Measurements from ENCODE around the gene PRKAB1.

PRKAB1 gene

GRCh38 chr12:119665164-119665929, 2.6 kb upstream of the PRKAB1 start:
- no peaks in the 10 kb centered on the region for H3K9me3 ChIP-seq (ENCODE audit: control insufficient read depth, low read length)
- H3K36me3 ChIP-seq (ENCODE audit: control insufficient read depth, insufficient read depth, low read length, severe bottlenecking), result peaks cover 2% of the 10 kb centered on the region
- H3K27me3 ChIP-seq (replicated peaks; ENCODE audit: control insufficient read depth, insufficient read depth, low read length), result no peaks in the 10 kb centered on the region
- no peak overlapping the region for H3K9ac ChIP-seq (ENCODE audit: low read length)
- DNase-seq (ENCODE audit: low read depth), result no peak
- no peak overlapping the region for H3K4me3 ChIP-seq (ENCODE audit: low read length)
- peaks cover 21% of the 10 kb centered on the region for H3K4me1 ChIP-seq (ENCODE audit: control insufficient read depth, insufficient read depth, low read length)

GRCh38 chr12:119666226-119666795, 1.6 kb upstream of the PRKAB1 start:
- DNase-seq (ENCODE audit: low read depth), result no peak

GRCh38 chr12:119666900-119667576, 895 bp upstream of the PRKAB1 start:
- H3K9ac ChIP-seq (ENCODE audit: low read length), result peak overlapping the region; percentile 98
- no peak for DNase-seq (ENCODE audit: low read depth)
- no peaks in the 10 kb centered on the region for H3K27me3 ChIP-seq (replicated peaks; ENCODE audit: control insufficient read depth, insufficient read depth, low read length)
- H3K4me3 ChIP-seq (ENCODE audit: low read length), result peak overlapping the region; percentile 99
- H3K4me1 ChIP-seq (ENCODE audit: control insufficient read depth, insufficient read depth, low read length), result peaks cover 21% of the 10 kb centered on the region
- peaks cover 12% of the 10 kb centered on the region for H3K36me3 ChIP-seq (ENCODE audit: control insufficient read depth, insufficient read depth, low read length, severe bottlenecking)
- no peaks in the 10 kb centered on the region for H3K9me3 ChIP-seq (ENCODE audit: control insufficient read depth, low read length)

More at GRCh38 chr12:119666226-119666795, 1.6 kb upstream of the PRKAB1 start:
- H3K9me3 ChIP-seq (ENCODE audit: control insufficient read depth, low read length), result no peaks in the 10 kb centered on the region
- H3K4me1 ChIP-seq (ENCODE audit: control insufficient read depth, insufficient read depth, low read length), result peaks cover 21% of the 10 kb centered on the region
- H3K27me3 ChIP-seq (replicated peaks; ENCODE audit: control insufficient read depth, insufficient read depth, low read length), result no peaks in the 10 kb centered on the region
- peaks cover 6% of the 10 kb centered on the region for H3K36me3 ChIP-seq (ENCODE audit: control insufficient read depth, insufficient read depth, low read length, severe bottlenecking)
- peak overlapping the region; percentile 98 for H3K9ac ChIP-seq (ENCODE audit: low read length)
- H3K4me3 ChIP-seq (ENCODE audit: low read length), result no peak overlapping the region

GRCh38 chr12:119668324-119668841, 450 bp downstream of the PRKAB1 start:
- no peaks in the 10 kb centered on the region for H3K9me3 ChIP-seq (ENCODE audit: control insufficient read depth, low read length)
- H3K4me1 ChIP-seq (ENCODE audit: control insufficient read depth, insufficient read depth, low read length), result peaks cover 21% of the 10 kb centered on the region
- no peaks in the 10 kb centered on the region for H3K27me3 ChIP-seq (replicated peaks; ENCODE audit: control insufficient read depth, insufficient read depth, low read length)
- peaks cover 26% of the 10 kb centered on the region for H3K36me3 ChIP-seq (ENCODE audit: control insufficient read depth, insufficient read depth, low read length, severe bottlenecking)
- H3K4me3 ChIP-seq (ENCODE audit: low read length), result peak overlapping the region; percentile 99
- DNase-seq (ENCODE audit: low read depth), result no peak
- peak overlapping the region; percentile 98 for H3K9ac ChIP-seq (ENCODE audit: low read length)

GRCh38 chr12:119669744-119670472, 2.0 kb downstream of the PRKAB1 start:
- no peak overlapping the region for H3K9ac ChIP-seq (ENCODE audit: low read length)
- peaks cover 41% of the 10 kb centered on the region for H3K36me3 ChIP-seq (ENCODE audit: control insufficient read depth, insufficient read depth, low read length, severe bottlenecking)
- H3K27me3 ChIP-seq (replicated peaks; ENCODE audit: control insufficient read depth, insufficient read depth, low read length), result no peaks in the 10 kb centered on the region
- H3K4me3 ChIP-seq (ENCODE audit: low read length), result peak overlapping the region; percentile 41
- H3K4me1 ChIP-seq (ENCODE audit: control insufficient read depth, insufficient read depth, low read length), result peaks cover 21% of the 10 kb centered on the region
- DNase-seq (ENCODE audit: low read depth), result peak; percentile 14
- no peaks in the 10 kb centered on the region for H3K9me3 ChIP-seq (ENCODE audit: control insufficient read depth, low read length)

- Histone ChIP-seq H3K4me3 (ENCODE audit: low read length) (no peak overlapping the region), H3K9ac (ENCODE audit: low read length) (no peak overlapping the region), H3K27me3 (replicated peaks; ENCODE audit: control insufficient read depth, insufficient read depth, low read length) (no peaks in the 10 kb centered on the region), H3K9me3 (ENCODE audit: control insufficient read depth, low read length) (no peaks in the 10 kb centered on the region), H3K4me1 (ENCODE audit: control insufficient read depth, insufficient read depth, low read length) (peaks cover 21% of the 10 kb centered on the region), H3K36me3 (ENCODE audit: control insufficient read depth, insufficient read depth, low read length, severe bottlenecking) (peaks cover 53% of the 10 kb centered on the region)
- DNase-seq (ENCODE audit: low read depth), result no peak
These were observed 3.1 kb downstream of the PRKAB1 start for GRCh38 chr12:119671070-119671469.

GRCh38 chr12:119672194-119672593, 4.3 kb downstream of the PRKAB1 start:
- H3K9ac ChIP-seq (ENCODE audit: low read length), result no peak overlapping the region
- H3K27me3 ChIP-seq (replicated peaks; ENCODE audit: control insufficient read depth, insufficient read depth, low read length), result no peaks in the 10 kb centered on the region
- peaks cover 64% of the 10 kb centered on the region for H3K36me3 ChIP-seq (ENCODE audit: control insufficient read depth, insufficient read depth, low read length, severe bottlenecking)
- no peak for DNase-seq (ENCODE audit: low read depth)
- H3K4me1 ChIP-seq (ENCODE audit: control insufficient read depth, insufficient read depth, low read length), result peaks cover 17% of the 10 kb centered on the region
- H3K9me3 ChIP-seq (ENCODE audit: control insufficient read depth, low read length), result no peaks in the 10 kb centered on the region
- H3K4me3 ChIP-seq (ENCODE audit: low read length), result no peak overlapping the region

- Histone ChIP-seq H3K4me3 (ENCODE audit: low read length) (no peak overlapping the region), H3K36me3 (ENCODE audit: control insufficient read depth, insufficient read depth, low read length, severe bottlenecking) (peaks cover 77% of the 10 kb centered on the region), H3K9me3 (ENCODE audit: control insufficient read depth, low read length) (no peaks in the 10 kb centered on the region), H3K4me1 (ENCODE audit: control insufficient read depth, insufficient read depth, low read length) (peaks cover 10% of the 10 kb centered on the region), H3K9ac (ENCODE audit: low read length) (no peak overlapping the region), H3K27me3 (replicated peaks; ENCODE audit: control insufficient read depth, insufficient read depth, low read length) (no peaks in the 10 kb centered on the region)
- no peak for DNase-seq (ENCODE audit: low read depth)
These were observed 5.7 kb downstream of the PRKAB1 start for GRCh38 chr12:119673634-119674033.

GRCh38 chr12:119674560-119674959, 6.6 kb downstream of the PRKAB1 start:
- H3K4me3 ChIP-seq (ENCODE audit: low read length), result no peak overlapping the region
- DNase-seq (ENCODE audit: low read depth), result no peak
- H3K9me3 ChIP-seq (ENCODE audit: control insufficient read depth, low read length), result no peaks in the 10 kb centered on the region
- H3K27me3 ChIP-seq (replicated peaks; ENCODE audit: control insufficient read depth, insufficient read depth, low read length), result no peaks in the 10 kb centered on the region
- no peak overlapping the region for H3K9ac ChIP-seq (ENCODE audit: low read length)
- H3K36me3 ChIP-seq (ENCODE audit: control insufficient read depth, insufficient read depth, low read length, severe bottlenecking), result peaks cover 86% of the 10 kb centered on the region
- peaks cover 8% of the 10 kb centered on the region for H3K4me1 ChIP-seq (ENCODE audit: control insufficient read depth, insufficient read depth, low read length)

- no peak overlapping the region for H3K9ac ChIP-seq (ENCODE audit: low read length)
- no peaks in the 10 kb centered on the region for H3K27me3 ChIP-seq (replicated peaks; ENCODE audit: control insufficient read depth, insufficient read depth, low read length)
- H3K4me3 ChIP-seq (ENCODE audit: low read length), result no peak overlapping the region
- DNase-seq (ENCODE audit: low read depth), result no peak
- H3K4me1 ChIP-seq (ENCODE audit: control insufficient read depth, insufficient read depth, low read length), result peaks cover 7% of the 10 kb centered on the region
- H3K9me3 ChIP-seq (ENCODE audit: control insufficient read depth, low read length), result no peaks in the 10 kb centered on the region
- peaks cover 95% of the 10 kb centered on the region for H3K36me3 ChIP-seq (ENCODE audit: control insufficient read depth, insufficient read depth, low read length, severe bottlenecking)
These were observed 8.1 kb downstream of the PRKAB1 start for GRCh38 chr12:119676022-119676421.

GRCh38 chr12:119676573-119676972, 8.6 kb downstream of the PRKAB1 start:
- H3K9ac ChIP-seq (ENCODE audit: low read length), result no peak overlapping the region
- H3K27me3 ChIP-seq (replicated peaks; ENCODE audit: control insufficient read depth, insufficient read depth, low read length), result no peaks in the 10 kb centered on the region
- no peak for DNase-seq (ENCODE audit: low read depth)
- H3K9me3 ChIP-seq (ENCODE audit: control insufficient read depth, low read length), result no peaks in the 10 kb centered on the region
- H3K4me1 ChIP-seq (ENCODE audit: control insufficient read depth, insufficient read depth, low read length), result peaks cover 7% of the 10 kb centered on the region
- H3K4me3 ChIP-seq (ENCODE audit: low read length), result no peak overlapping the region
- peaks cover 98% of the 10 kb centered on the region for H3K36me3 ChIP-seq (ENCODE audit: control insufficient read depth, insufficient read depth, low read length, severe bottlenecking)

Data from adipocyte (in vitro differentiated cells).